Fibroblast of villous mesenchyme (primary cell): ENCODE data around the gene PHOSPHO2. TPM values are rescaled to one million over a fixed set of nuclear protein-coding genes. Genes with fewer than 3 reads are reported as not detected.

Experiments used
- DNase-seq: peaks from one replicate; pipeline ENCODE4 v3.0.0-alpha.2; 2010; ENCODE audit warnings: low read depth
- H3K4me3 ChIP-seq: 2 replicates; pipeline ENCODE4 v1.5.1; 2011; ENCODE audit warnings: low read depth, mild to moderate bottlenecking, low read length
- total RNA-seq: library from RNA; depleted of rRNA; stranded (reverse); fragments of >200 nt; gene quantifications from 2 replicates; pipeline ENCODE4 v1.2.3, GENCODE V29; 2012
- TF ChIP-seq, protein P1 (sequence below): IDR thresholded peaks from 2 replicates; pipeline ENCODE4 v1.5.1; 2012; ENCODE audit warnings: low read depth, mild to moderate bottlenecking, low read length; ENCODE audit not compliant: insufficient read depth

PHOSPHO2 gene
- 2.6 and 3.5 TPM in 2 replicates for total RNA-seq

DNA sequence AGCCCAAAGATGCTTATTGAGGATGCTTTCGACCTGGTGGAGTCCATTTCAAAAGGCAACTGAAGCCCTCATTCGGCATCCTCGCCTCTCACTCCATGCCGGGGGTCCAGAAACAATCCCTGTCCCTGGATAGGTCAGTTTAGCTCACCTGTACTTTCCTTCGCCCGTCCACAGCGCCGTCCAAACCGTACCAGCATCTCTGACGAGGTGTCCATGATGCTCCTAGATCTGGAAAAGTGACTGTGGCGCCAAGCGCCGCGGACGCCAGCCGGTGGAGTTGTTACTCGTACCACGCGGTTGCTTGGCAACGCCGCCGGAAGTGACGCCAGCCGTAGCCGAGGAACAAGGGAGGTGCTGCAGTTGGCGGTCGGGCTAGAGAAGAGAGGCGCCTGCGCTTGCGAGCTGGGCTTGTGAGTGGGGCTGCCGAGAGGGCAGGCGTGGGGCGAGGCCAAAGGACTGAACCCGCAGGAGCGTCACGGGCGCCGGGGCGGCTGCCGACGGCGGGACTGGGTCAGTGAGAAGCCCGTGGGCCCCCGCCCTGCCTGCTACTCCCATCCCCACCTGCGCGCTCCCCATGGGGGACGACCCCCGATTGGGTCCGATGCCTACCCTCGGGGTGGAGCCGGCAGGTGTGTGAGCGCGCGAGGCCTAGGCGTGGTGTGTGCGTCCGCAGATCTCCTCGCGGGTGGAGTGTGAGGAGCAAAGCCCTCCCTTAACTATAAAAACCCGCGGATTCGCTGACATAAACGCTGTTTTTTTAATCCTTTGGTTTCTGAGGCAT lies at the start of gene PHOSPHO2, which contains the start of gene CFAP210:
TSS of gene PHOSPHO2 (plus strand) at position 357 of the 781 bp plus-strand sequence. CDS start 6,503 bp downstream, outside the sequence.
TSS of gene CFAP210 (minus strand) at position 293 of the 781 bp plus-strand sequence. CDS start at position 215, 78 bp downstream.
- DNase-seq = peak; percentile 97
- TF ChIP-seq, protein P1, sequence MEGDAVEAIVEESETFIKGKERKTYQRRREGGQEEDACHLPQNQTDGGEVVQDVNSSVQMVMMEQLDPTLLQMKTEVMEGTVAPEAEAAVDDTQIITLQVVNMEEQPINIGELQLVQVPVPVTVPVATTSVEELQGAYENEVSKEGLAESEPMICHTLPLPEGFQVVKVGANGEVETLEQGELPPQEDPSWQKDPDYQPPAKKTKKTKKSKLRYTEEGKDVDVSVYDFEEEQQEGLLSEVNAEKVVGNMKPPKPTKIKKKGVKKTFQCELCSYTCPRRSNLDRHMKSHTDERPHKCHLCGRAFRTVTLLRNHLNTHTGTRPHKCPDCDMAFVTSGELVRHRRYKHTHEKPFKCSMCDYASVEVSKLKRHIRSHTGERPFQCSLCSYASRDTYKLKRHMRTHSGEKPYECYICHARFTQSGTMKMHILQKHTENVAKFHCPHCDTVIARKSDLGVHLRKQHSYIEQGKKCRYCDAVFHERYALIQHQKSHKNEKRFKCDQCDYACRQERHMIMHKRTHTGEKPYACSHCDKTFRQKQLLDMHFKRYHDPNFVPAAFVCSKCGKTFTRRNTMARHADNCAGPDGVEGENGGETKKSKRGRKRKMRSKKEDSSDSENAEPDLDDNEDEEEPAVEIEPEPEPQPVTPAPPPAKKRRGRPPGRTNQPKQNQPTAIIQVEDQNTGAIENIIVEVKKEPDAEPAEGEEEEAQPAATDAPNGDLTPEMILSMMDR = no peak
- H3K4me3 ChIP-seq = peak within 1 kb of the TSS; percentile 87

DNA sequence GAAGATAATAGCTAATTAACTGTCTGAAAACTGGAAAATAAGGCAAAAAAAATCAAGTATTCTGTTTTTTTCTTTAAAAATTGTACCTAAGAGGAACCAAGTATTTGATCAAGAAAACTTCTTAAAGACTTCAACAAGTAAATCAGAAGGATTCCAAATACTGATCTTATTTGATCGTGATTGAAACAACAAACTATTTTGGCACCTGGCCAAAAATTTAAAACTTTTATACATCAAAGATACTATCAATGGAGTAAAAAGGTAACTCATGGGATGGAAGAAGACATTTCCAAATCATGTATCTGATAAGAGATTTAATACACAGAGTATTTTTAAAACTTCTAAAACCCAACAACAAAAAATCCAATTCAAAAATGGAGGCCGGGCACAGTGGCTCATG lies 46.8 kb upstream of the PHOSPHO2 start:
- TF ChIP-seq, protein P1 = no peak
- H3K4me3 ChIP-seq = no peak overlapping the region
- no peak for DNase-seq

DNA sequence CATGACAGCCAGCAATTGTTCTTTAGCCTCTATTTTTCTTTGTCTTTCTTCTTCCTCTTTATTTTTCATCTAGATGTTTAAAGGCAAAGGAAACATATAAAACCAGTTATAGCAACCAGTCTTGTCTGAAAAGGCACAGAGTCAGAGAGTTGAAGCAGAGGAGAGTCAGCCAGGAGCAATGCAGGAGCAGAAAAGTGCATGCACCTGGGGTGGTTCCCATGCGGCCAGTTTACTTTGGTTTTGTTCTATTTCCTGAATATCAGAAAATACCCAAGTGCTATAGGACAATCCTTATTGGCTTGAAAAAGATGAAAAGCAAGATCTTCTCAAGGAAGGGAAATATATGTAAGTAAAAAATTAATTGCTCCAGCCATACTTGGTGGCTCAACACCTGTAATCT lies 45.0 kb upstream of the PHOSPHO2 start:
- TF ChIP-seq, protein P1 = no peak
- DNase-seq = no peak
- H3K4me3 ChIP-seq = no peak overlapping the region

DNA sequence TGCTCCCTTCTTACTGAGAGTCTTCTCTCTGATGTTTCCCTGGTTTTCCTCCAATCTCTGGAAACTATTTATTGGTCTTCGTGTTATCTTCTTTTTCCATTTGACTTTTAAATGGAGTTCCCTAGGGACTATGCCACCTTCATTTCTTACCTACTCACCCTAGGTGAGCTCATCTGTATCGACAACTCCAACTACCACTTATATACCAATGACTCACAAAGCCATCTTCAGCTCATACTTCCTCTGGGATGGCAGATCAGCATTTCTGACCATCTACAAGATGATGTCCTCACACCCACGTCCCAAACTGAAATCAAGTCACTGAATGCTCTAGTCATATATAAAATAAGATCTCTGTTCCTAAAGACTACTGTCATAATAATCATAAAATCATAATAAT lies 40.6 kb upstream of the PHOSPHO2 start:
- TF ChIP-seq, protein P1 = no peak
- H3K4me3 ChIP-seq = no peak overlapping the region
- DNase-seq = no peak

GRCh38 chr2:169656164-169656563 lies 38.1 kb upstream of the PHOSPHO2 start:
- TF ChIP-seq, protein P1 = no peak
- H3K4me3 ChIP-seq = no peak overlapping the region
- DNase-seq = no peak

DNA sequence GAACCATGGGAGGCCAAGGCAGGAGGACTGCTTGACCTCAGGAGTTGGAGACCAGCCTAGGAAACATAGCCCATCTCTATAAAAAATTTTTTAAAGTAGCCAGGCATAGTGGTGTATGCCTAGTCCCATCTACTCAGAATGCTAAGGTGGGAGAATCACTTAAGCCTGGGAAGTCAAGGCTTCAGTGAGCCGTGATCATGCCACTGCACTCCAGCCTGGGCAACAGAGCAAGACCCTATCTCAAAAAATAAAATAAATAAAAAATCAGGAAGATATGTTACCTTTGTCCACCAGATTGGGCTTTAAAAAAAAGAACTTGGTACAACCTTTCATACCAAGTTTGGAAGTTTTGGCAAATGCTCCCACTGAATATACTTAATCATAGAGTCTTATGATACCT lies 35.4 kb upstream of the PHOSPHO2 start:
- no peak for DNase-seq
- H3K4me3 ChIP-seq = no peak overlapping the region
- TF ChIP-seq, protein P1 = no peak
